ENCODE results near the gene IRF8.

GRCh38 chr16:85853547-85854545 lies 45.1 kb upstream of the IRF8 start:
- TF ChIP-seq, protein P1, sequence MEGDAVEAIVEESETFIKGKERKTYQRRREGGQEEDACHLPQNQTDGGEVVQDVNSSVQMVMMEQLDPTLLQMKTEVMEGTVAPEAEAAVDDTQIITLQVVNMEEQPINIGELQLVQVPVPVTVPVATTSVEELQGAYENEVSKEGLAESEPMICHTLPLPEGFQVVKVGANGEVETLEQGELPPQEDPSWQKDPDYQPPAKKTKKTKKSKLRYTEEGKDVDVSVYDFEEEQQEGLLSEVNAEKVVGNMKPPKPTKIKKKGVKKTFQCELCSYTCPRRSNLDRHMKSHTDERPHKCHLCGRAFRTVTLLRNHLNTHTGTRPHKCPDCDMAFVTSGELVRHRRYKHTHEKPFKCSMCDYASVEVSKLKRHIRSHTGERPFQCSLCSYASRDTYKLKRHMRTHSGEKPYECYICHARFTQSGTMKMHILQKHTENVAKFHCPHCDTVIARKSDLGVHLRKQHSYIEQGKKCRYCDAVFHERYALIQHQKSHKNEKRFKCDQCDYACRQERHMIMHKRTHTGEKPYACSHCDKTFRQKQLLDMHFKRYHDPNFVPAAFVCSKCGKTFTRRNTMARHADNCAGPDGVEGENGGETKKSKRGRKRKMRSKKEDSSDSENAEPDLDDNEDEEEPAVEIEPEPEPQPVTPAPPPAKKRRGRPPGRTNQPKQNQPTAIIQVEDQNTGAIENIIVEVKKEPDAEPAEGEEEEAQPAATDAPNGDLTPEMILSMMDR (IDR thresholded peaks at IDR 0.05): no peak
- no peak for TF ChIP-seq POLR2A (IDR thresholded peaks at IDR 0.05)
